ENCODE measurements around the gene PAQR4. TPM values are rescaled to one million over a fixed set of nuclear protein-coding genes. Genes with fewer than 3 reads are reported as not detected.

PAQR4 gene
- total and polyA plus RNA-seq, 10 of the 15 experiments (the other 5 are each of a cell fraction or from before 2014, with no cell fraction given): 0.39 to 31.8 (median 13.5) TPM

DNA sequence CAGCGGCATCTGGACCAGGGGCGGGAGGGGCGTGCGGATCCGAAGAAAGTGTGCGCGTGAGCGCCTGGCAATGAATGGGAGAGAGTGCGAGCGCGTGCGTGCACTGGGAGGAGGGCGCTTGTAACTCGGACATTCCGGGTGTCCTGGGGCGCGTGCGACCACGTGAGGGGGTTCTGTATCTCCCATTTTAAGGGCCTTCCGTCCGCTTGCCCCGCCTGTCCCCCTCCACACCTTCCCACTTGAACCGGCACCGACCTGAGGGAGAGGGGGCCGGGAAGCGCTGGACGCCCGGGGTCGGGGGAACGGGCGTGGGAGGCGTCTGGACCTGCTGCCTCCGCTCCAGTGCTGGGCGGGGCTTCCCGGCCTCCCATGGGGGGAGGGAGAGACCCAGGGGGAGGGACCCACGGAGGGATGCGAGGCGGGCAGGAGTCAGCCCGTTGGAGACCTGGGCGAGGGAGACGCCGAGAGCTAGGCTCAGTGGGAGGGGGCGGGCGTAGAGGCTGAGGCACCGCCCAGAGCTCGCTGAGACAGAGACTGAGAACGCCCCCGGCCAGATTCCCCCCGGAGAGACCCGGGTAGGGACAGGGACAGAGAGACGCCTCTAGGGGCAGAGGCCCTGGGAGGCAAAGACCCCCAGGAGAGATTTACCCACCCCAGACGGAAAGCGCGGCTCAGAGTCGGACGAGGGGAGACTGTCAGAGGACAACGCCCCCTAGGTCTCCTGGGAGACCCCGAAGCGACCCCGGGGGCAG lies 5.2 kb upstream of the PAQR4 start, which contains the start of gene KREMEN2:
Gene KREMEN2 (plus strand): TSS at position 553 of the 752 bp plus-strand sequence. CDS start 246 bp downstream, outside the sequence.
- BruUV-seq (replicated peaks): no TSS peak
- ChIA-PET RAD21 (ENCODE audit: unreplicated experiment) (interaction anchor here (0.6 to 1.3 kb wide), 4 partner anchors 14 to 64 kb away, joined by 3 to 6 read pairs (median 4); no protein-coding TSS in a partner anchor), CTCF (interaction anchor here (1.6 to 4.7 kb wide), 3 partner anchors 16 to 37 kb away, joined by 4 to 20 read pairs (median 8); partner anchors contain the start of gene PKMYT1), SMC1A (ENCODE audit: uncharacterized antibody, unreplicated experiment) (interaction anchor here (0.9 to 1.2 kb wide), 3 partner anchors 9 to 18 kb away, joined by 3 read pairs; no protein-coding TSS in a partner anchor), POLR2A (interaction anchor here (1.3 kb wide), 1 partner anchor 45 kb away, joined by 7 read pairs; no protein-coding TSS in a partner anchor)
- Histone ChIP-seq H3K4me2 (ENCODE audit: control insufficient read depth, insufficient read depth) (peak within 1 kb of the TSS; percentile 94), H3K27me3 (replicated peaks in 1 of 2; ENCODE audit: control insufficient read depth in 2 of 2, insufficient read depth in 2 of 2, low read length in 1 of 2) (no peaks in the 10 kb centered on the region), H3K36me3 (ENCODE audit: control insufficient read depth in 2 of 2, insufficient read depth in 2 of 2, low read length in 1 of 2) (no peaks in the 10 kb centered on the region), H2AFZ (ENCODE audit: control insufficient read depth, low read depth, low read length) (peak within 1 kb of the TSS; percentile 47), H3K4me1 (ENCODE audit: control insufficient read depth, insufficient read depth, low read length) (peaks cover 42% of the 10 kb centered on the region), H3K4me3 (peak within 1 kb of the TSS; percentile 69), H3K9me3 (replicated peaks; ENCODE audit: control insufficient read depth, insufficient read depth, low read length) (no peaks in the 10 kb centered on the region), H3K79me2 (ENCODE audit: control insufficient read depth, insufficient read depth, low read length) (no peaks in the 10 kb centered on the region), H4K20me1 (ENCODE audit: control insufficient read depth, insufficient read depth) (no peaks in the 10 kb centered on the region), H3K9ac (ENCODE audit: control insufficient read depth, insufficient read depth, low read length) (peak within 1 kb of the TSS; percentile 30; the same call in 1 of the 2 replicates), H3K27ac (ENCODE audit: control insufficient read depth, insufficient read depth) (0 out of 2 replicates have a peak within 1 kb of the TSS, but pooled peaks have one; percentile 9)
- intact Hi-C loops (cut with micrococcal nuclease; ENCODE audit: unreplicated experiment) (loop anchor here (2.0 kb wide), 1 partner anchor 59 kb away; no protein-coding TSS in a partner anchor), in situ Hi-C loops (cut with MboI) (no loop called here)
- FAIRE-seq (no peak), DNase-seq (ENCODE audit: low read depth, low spot score) (no peak), ATAC-seq (peak; percentile 44)
- WGBS (ENCODE audit: insufficient coverage, insufficient replicate concordance, low lambda C conversion rate, missing lambda C conversion rate): 0% methylated on average over 56 of the region's 60 CpGs
- 0 out of 3 replicates have a peak, but pooled peaks of 1 of the 2 experiments have one; percentile 1 for TF ChIP-seq EGR1 (IDR thresholded peaks at IDR 0.05; ENCODE audit: borderline replicate concordance in 1 of 2, low read depth in 2 of 2, low read length in 2 of 2)
- no peak for TF ChIP-seq ASH2L (IDR thresholded peaks at IDR 0.05; ENCODE audit: borderline replicate concordance, low read depth)
- TF ChIP-seq IKZF1 (conservative IDR thresholded peaks at IDR 0.05): 0 out of 2 replicates have a peak, but pooled peaks have one; percentile 24
- TF ChIP-seq BHLHE40 (IDR thresholded peaks at IDR 0.05; ENCODE audit: borderline replicate concordance in 1 of 2, low read depth in 2 of 2, low read length in 1 of 2): peak in 1 of 2 experiments; percentile 64; a peak in 1 of 4 replicates
- no peak for TF ChIP-seq SUPT20H (IDR thresholded peaks at IDR 0.05; ENCODE audit: borderline replicate concordance, control insufficient read depth, low read depth, low read length)
- no peak for TF ChIP-seq NFYB (IDR thresholded peaks at IDR 0.05; ENCODE audit: insufficient read depth, low read depth, low read length)
- no peak for TF ChIP-seq RB1 (IDR thresholded peaks at IDR 0.05; ENCODE audit: borderline replicate concordance)
- TF ChIP-seq ZNF207 (IDR thresholded peaks at IDR 0.05; ENCODE audit: borderline replicate concordance): no peak
- peak; percentile 7 to 28; a peak in 2 of 4 replicates for TF ChIP-seq IKZF2 (IDR thresholded peaks at IDR 0.05)
- TF ChIP-seq GATAD2B (conservative IDR thresholded peaks at IDR 0.05; ENCODE audit: low read depth): peak; percentile 44
- TF ChIP-seq, protein P1, sequence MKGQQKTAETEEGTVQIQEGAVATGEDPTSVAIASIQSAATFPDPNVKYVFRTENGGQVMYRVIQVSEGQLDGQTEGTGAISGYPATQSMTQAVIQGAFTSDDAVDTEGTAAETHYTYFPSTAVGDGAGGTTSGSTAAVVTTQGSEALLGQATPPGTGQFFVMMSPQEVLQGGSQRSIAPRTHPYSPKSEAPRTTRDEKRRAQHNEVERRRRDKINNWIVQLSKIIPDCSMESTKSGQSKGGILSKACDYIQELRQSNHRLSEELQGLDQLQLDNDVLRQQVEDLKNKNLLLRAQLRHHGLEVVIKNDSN (IDR thresholded peaks at IDR 0.05; ENCODE audit: borderline replicate concordance, extremely low read length, insufficient read depth, low read depth, low read length): peak; percentile 25
- 0 out of 2 replicates have a peak, but pooled peaks have one; percentile 21 for TF ChIP-seq NBN (IDR thresholded peaks at IDR 0.05)
- no peak for TF ChIP-seq PML (IDR thresholded peaks at IDR 0.05; ENCODE audit: low read length)
- TF ChIP-seq, protein P2, sequence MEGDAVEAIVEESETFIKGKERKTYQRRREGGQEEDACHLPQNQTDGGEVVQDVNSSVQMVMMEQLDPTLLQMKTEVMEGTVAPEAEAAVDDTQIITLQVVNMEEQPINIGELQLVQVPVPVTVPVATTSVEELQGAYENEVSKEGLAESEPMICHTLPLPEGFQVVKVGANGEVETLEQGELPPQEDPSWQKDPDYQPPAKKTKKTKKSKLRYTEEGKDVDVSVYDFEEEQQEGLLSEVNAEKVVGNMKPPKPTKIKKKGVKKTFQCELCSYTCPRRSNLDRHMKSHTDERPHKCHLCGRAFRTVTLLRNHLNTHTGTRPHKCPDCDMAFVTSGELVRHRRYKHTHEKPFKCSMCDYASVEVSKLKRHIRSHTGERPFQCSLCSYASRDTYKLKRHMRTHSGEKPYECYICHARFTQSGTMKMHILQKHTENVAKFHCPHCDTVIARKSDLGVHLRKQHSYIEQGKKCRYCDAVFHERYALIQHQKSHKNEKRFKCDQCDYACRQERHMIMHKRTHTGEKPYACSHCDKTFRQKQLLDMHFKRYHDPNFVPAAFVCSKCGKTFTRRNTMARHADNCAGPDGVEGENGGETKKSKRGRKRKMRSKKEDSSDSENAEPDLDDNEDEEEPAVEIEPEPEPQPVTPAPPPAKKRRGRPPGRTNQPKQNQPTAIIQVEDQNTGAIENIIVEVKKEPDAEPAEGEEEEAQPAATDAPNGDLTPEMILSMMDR (IDR thresholded peaks at IDR 0.05 in 2 of 3, conservative IDR thresholded peaks at IDR 0.05 in 1 of 3; ENCODE audit: control insufficient read depth in 2 of 3, extremely low read depth in 1 of 3, insufficient read depth in 1 of 3, low read depth in 3 of 3, low read length in 3 of 3): peak in 1 of 3 experiments; percentile 13; a peak in 1 of 6 replicates
- peak; percentile 46; the same call in 1 of the 2 replicates for TF ChIP-seq MXI1 (IDR thresholded peaks at IDR 0.05; ENCODE audit: low read depth, low read length)
- TF ChIP-seq MEF2B (IDR thresholded peaks at IDR 0.05; ENCODE audit: partially characterized antibody, poor library complexity, severe bottlenecking): peak; percentile 31
